Spinal cord (tissue), 10 donors: ENCODE data around the gene USP3. TPM values are rescaled to one million over a fixed set of nuclear protein-coding genes. Genes with fewer than 3 reads are reported as not detected.

Source experiments
- DNase-seq, 6 donors: peaks; one replicate each; pipeline versions ENCODE4 v3.0.0 to v3.0.0-alpha.2; 2013 to 2015; ENCODE audit warnings: low spot score in 6 of 6, low read depth in 4 of 6
- H3K27ac ChIP-seq: one replicate; pipeline ENCODE4 v1.5.1; 2013; ENCODE audit warnings: low read depth, low read length, control low read depth
- H3K27me3 ChIP-seq: one replicate; pipeline ENCODE4 v1.6.1; 2013; ENCODE audit warnings: low read length; ENCODE audit not compliant: control insufficient read depth, insufficient read depth
- H3K36me3 ChIP-seq: one replicate; pipeline ENCODE4 v1.6.1; 2013; ENCODE audit warnings: low read length; ENCODE audit not compliant: control insufficient read depth, insufficient read depth
- H3K4me1 ChIP-seq: one replicate; pipeline ENCODE4 v1.6.1; 2013; ENCODE audit warnings: low read length; ENCODE audit not compliant: control insufficient read depth, insufficient read depth
- H3K4me3 ChIP-seq: one replicate; pipeline ENCODE4 v1.5.1; 2013; ENCODE audit warnings: low read depth, low read length, control low read depth
- H3K9me3 ChIP-seq: one replicate; pipeline ENCODE4 v1.6.1; 2013; ENCODE audit warnings: low read length; ENCODE audit not compliant: control insufficient read depth, insufficient read depth
- WGBS: methylation state at CpG from one replicate; pipeline ENCODE4 v1.1.5; 2013; ENCODE audit warnings: missing lambda C conversion rate; ENCODE audit not compliant: insufficient coverage; 5-methylcytosine and 5-hydroxymethylcytosine counted together
- polyA plus RNA-seq, 2 donors: library from polyadenylated mRNA; unstranded; fragments of 120-200 nt; gene quantifications; one replicate each; pipeline ENCODE4 v1.2.1, GENCODE V29; 2013; ENCODE audit not compliant: insufficient read length in 2 of 2
- total RNA-seq, 2 donors: library from RNA; depleted of rRNA in 1 of 2; stranded (reverse); fragments of 120-200 nt in 1 of 2; fragments of >200 nt in 1 of 2; gene quantifications; one replicate each; pipeline versions ENCODE4 v1.2.3 to v1.2.4, GENCODE V29; 2013 to 2014
- donor health status: healthy.

The USP3 gene
- total and polyA plus RNA-seq, 4 donors, result 38.1 to 65.7 (median 49.9) TPM

DNA sequence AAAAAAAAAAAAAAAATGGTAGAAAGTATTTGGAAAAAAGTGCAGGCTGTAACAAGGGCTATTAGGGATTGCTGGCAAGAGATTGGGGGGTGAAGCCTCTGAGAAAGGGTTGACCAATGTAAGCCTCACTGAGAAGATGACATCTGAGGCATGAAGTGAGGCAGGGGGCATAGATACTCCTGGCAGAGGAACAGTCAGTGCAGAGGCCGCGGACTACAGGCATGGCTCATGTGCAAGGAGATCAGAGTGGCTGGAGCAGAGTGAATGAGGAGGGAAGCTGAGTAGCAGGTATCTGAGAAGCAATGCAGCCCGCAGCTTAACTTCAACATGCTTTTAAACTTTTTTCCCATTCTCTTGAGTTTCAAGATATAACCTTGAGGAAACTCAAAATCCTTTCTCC, 98.2 kb downstream of the USP3 start:
- Histone ChIP-seq H3K4me3 (no peak overlapping the region), H3K36me3 (peaks cover 16% of the 10 kb centered on the region), H3K4me1 (peaks cover 50% of the 10 kb centered on the region), H3K27ac (no peak overlapping the region), H3K9me3 (no peaks in the 10 kb centered on the region), H3K27me3 (no peaks in the 10 kb centered on the region)
- 82% methylated on average over 3 of the region's 3 CpGs for WGBS
- no peak for DNase-seq

DNA sequence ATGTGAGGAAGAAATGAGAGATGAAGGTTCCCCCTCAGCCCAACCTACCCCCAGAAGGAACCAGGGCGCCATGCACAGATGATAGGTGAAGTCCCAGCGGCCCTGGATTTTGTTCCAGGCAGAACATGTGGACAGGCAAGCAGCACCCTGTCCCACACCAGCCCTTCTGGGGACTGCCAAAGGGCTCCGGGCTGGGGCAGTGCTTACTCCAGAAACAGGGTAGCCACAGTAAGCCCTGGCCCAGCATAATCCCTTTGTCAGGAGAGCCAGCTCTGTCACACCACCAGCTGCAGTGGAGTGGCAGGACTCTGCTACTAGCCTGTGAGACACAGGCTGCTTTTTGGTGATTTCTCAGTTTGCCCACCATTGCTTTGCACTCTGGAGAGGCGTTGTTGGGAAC, 99.1 kb downstream of the USP3 start:
- Histone ChIP-seq H3K27me3 (no peaks in the 10 kb centered on the region), H3K4me3 (no peak overlapping the region), H3K4me1 (peaks cover 41% of the 10 kb centered on the region), H3K9me3 (no peaks in the 10 kb centered on the region), H3K27ac (no peak overlapping the region), H3K36me3 (peaks cover 23% of the 10 kb centered on the region)
- 88% methylated on average over 3 of the region's 4 CpGs for WGBS
- no peak for DNase-seq

DNA sequence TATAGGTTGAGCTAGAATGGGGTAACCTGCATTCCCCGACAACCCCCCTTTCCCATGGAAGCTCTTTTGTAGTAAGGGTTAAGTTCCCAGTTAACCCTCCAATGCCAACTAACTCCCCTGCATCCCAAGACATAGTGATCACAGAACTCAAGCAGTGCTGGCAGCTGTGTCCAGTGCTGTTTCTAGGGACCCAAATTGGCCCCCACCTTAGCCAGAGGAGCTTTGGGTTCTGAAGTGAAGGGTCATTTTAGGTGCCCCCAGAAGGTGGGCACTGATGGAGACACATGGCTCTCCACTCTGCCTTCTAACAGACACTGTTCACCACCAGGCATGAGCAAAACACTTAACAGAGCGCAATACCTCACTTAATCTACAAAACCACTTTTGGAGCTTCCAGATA, 99.9 kb downstream of the USP3 start:
- peaks cover 28% of the 10 kb centered on the region for H3K36me3 ChIP-seq
- H3K9me3 ChIP-seq, result no peaks in the 10 kb centered on the region
- no peaks in the 10 kb centered on the region for H3K27me3 ChIP-seq
- peaks cover 34% of the 10 kb centered on the region for H3K4me1 ChIP-seq
- no peak overlapping the region for H3K4me3 ChIP-seq
- H3K27ac ChIP-seq, result no peak overlapping the region
- no peak for DNase-seq
- WGBS, result no CpG with 5 or more reads among the region's 2 CpGs

DNA sequence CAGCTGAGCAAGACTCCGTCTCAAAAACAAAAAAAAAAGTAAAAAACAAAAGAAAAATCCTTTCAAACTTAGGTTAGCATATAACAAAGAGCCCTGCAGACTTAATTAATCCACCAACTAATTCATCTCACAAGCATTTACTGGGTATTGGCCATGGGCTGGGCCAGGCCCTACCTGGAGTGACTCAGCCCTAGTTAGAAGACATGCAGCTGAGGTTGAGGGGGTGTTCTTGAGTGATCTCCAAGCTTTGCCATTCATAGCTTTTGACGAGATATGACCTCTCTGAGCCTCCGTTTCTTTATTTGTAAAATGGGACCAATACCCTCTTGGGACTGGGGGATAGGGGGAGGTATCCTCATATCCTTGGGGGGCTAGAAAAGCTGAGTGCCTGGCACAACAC, 100.6 kb downstream of the USP3 start:
- 80% methylated on average over 1 of the region's 3 CpGs for WGBS
- no peak for DNase-seq

DNA sequence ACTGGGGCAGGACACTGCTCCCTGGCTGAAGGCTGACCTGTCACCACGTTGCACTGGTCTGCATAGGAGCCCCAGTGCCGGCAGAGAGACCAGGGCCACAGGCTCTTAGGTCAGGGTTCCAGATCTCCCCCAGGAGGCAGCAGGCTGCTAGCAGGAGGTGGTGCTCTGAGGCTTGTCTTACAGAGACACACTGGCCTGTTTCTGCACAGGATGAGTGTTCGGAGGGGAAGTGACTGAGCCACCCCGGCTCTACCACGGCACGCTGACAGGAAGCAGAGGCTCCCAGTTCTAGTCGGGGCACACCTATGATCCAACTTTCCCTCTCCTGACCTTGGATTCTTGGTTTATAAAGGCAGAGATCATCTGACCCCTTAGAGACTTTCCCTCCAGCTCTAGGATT, 101.4 kb downstream of the USP3 start:
- DNase-seq, result no peak
- peaks cover 33% of the 10 kb centered on the region for H3K4me1 ChIP-seq
- H3K36me3 ChIP-seq, result peaks cover 31% of the 10 kb centered on the region
- no peak overlapping the region for H3K4me3 ChIP-seq
- no peaks in the 10 kb centered on the region for H3K9me3 ChIP-seq
- WGBS, result 85% methylated on average over 7 of the region's 7 CpGs
- H3K27me3 ChIP-seq, result no peaks in the 10 kb centered on the region
- no peak overlapping the region for H3K27ac ChIP-seq

More for the DNA sequence above, 100.6 kb downstream of the USP3 start:
- H3K27me3 ChIP-seq, result no peaks in the 10 kb centered on the region
- H3K9me3 ChIP-seq, result no peaks in the 10 kb centered on the region
- H3K4me1 ChIP-seq, result peaks cover 31% of the 10 kb centered on the region
- H3K4me3 ChIP-seq, result no peak overlapping the region
- peaks cover 31% of the 10 kb centered on the region for H3K36me3 ChIP-seq
- no peak overlapping the region for H3K27ac ChIP-seq

DNA sequence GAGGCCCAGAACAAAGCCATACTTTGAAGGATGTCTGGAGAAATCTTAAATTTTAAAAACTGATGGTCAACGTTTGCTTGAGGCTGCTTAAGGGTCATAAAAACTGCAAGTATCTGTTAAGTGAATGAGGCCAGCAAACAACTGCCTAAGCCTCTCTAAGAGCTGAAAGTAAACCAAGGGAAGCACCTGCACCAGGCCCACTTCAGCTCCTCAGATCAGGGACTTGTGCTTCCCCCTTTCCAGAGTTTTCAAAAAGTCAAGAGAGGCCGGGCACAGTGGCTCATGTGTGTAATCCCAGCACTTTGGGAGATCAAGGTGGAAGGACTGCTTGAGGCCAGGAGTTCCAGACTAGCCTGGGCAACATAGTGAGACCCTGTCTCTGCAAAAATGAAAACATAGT, 101.9 kb downstream of the USP3 start:
- DNase-seq, result no peak
- H3K4me1 ChIP-seq, result peaks cover 38% of the 10 kb centered on the region
- H3K4me3 ChIP-seq, result no peak overlapping the region
- peaks cover 31% of the 10 kb centered on the region for H3K36me3 ChIP-seq
- H3K27ac ChIP-seq, result no peak overlapping the region
- no peaks in the 10 kb centered on the region for H3K27me3 ChIP-seq
- WGBS, result 73% methylated on average over 2 of the region's 2 CpGs
- no peaks in the 10 kb centered on the region for H3K9me3 ChIP-seq

DNA sequence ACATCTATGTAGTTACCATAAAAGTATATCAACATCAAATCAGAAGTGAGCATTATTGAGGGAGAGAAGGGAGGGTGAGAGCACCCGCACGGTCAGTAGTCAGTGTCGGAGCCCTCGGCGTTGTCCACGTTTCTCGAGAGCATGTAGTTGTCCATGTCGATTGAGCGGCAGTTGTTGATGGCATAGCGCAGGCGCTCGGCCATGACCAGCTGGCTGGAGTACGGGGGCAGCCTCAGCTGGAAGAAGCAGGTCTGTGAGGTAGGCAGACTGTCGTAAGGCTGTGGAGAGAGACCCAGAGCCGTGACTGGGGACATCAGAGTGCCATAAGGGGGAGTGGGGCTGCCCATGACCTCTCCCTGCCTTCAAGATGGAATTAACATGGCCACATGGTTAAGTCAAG, 104.6 kb downstream of the USP3 start:
- H3K9me3 ChIP-seq, result no peaks in the 10 kb centered on the region
- no peak for DNase-seq
- H3K4me3 ChIP-seq, result no peak overlapping the region
- no peaks in the 10 kb centered on the region for H3K27me3 ChIP-seq
- 95% methylated on average over 15 of the region's 15 CpGs for WGBS
- H3K27ac ChIP-seq, result no peak overlapping the region
- H3K4me1 ChIP-seq, result peaks cover 27% of the 10 kb centered on the region
- H3K36me3 ChIP-seq, result peaks cover 41% of the 10 kb centered on the region

DNA sequence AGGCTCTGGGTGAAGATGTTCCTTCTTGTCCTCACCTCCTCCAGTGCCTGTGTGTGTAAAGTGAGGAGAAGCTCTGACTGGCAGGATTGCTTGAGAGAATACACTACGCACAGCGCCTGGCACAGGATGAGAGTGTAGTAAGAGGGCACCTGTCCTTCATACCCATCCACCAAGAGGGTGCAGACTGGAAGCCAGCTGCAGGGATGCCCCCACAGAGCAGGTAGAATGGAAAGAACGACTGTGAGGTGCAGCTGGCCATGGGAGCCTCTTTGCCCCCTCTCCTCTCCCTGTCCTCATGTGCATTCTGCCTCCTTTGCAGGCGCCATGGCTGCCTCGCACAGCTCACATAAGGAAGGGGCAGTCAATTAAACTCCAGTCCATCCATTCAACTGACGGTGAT, 105.1 kb downstream of the USP3 start:
- no peak overlapping the region for H3K27ac ChIP-seq

DNA sequence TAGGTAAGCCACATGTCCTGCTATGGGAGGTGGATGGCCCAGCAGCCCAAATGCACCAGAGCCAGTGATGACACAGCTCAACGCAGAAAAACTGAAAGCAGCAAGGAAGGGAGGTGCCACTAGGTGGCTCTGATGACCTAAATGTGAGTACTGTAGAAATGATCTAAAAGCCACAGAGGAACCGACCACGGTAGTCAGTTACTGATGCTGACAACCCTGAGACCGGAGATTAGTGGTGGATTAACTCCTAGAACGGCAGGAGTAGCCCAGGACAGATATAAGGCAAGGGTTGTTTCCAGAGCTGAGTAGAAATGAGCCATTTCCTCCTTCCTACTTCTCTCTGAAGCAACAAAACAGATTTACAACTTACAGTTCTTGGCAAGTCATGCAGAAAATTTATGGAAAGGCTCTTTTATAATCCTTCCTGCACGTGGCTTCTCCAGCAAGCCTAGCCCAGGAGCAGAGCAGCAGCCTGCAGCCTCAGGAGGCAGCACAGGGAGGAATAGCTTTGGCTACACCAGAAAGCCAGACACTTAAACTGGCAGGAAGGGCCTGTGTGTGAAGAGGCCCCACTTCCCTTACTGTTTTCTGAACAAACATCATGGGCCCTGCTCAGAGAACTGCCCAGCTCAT, 105.9 kb downstream of the USP3 start:
- Histone ChIP-seq H3K27me3 (no peaks in the 10 kb centered on the region), H3K4me3 (peak overlapping the region; percentile 3), H3K4me1 (peaks cover 27% of the 10 kb centered on the region), H3K36me3 (peaks cover 47% of the 10 kb centered on the region), H3K27ac (peak overlapping the region; percentile 90), H3K9me3 (no peaks in the 10 kb centered on the region)
- peak in 4 of 6 donors; percentile 64 to 94 (median 81) for DNase-seq
- 0% methylated on average over 1 of the region's 6 CpGs for WGBS

More for the DNA sequence above, 105.1 kb downstream of the USP3 start:
- no peak for DNase-seq
- Histone ChIP-seq H3K4me3 (no peak overlapping the region), H3K4me1 (peaks cover 27% of the 10 kb centered on the region), H3K27me3 (no peaks in the 10 kb centered on the region), H3K36me3 (peaks cover 41% of the 10 kb centered on the region), H3K9me3 (no peaks in the 10 kb centered on the region)
- no CpG with 5 or more reads among the region's 6 CpGs for WGBS

DNA sequence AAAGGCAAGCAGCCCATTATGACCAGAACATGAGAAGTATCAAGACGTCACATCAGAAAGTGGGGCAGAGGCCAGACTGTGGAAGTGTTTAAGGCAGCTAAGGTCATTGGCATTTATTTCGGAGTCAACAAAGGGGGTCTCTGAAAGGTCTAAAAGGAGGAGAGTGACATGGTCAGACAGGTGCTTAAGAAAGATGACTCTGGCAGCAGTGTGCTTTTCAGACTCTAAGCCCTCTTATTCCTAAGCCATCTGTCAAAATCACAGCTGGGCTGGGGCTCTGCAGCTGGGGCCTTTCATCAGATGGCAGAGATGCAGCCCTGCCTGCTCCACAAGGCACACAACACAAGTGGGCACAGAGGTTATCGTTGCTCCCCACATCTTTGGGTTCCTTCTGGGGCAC, 106.8 kb downstream of the USP3 start:
- Histone ChIP-seq H3K27me3 (no peaks in the 10 kb centered on the region), H3K36me3 (peaks cover 41% of the 10 kb centered on the region), H3K27ac (peak overlapping the region; percentile 90), H3K4me3 (no peak overlapping the region), H3K9me3 (no peaks in the 10 kb centered on the region), H3K4me1 (peaks cover 23% of the 10 kb centered on the region)
- 34% methylated on average over 3 of the region's 3 CpGs for WGBS
- DNase-seq, result peak in 1 of 6 donors; percentile 37
